HepG2 (cell line): ENCODE measurements around the gene SLCO2A1. TPM values are rescaled to one million over a fixed set of nuclear protein-coding genes. Genes with fewer than 3 reads are reported as not detected.

Source experiments
- ATAC-seq: fragments of 200-7000 bp; cut with Tn5 transposase; 3 replicates; pipeline ENCODE4 v1.9.1; 2020; ENCODE audit warnings: mild to moderate bottlenecking, moderate library complexity
- BruUV-seq: library from RNA; stranded (reverse); fragments of 400-500 nt; replicated peaks from 2 replicates; lab custom pipeline; 2021; lab: Mats Ljungman, UMichigan
- CTCF ChIA-PET: fragments of 300-600 bp; formaldehyde crosslinking; extraction: SDS; loops from one replicate; lab custom pipeline; 2021; ENCODE audit warnings: low total read pairs, inconsistent platforms, low intra/inter-chr PET ratio; lab: Yijun Ruan, JAX
- POLR2A ChIA-PET: fragments of 350-600 bp; sonication (Branson Sonifier 250); formaldehyde crosslinking; loops from one replicate; lab custom pipeline; 2020; ENCODE audit warnings: antibody characterized with exemption, inconsistent platforms; lab: Yijun Ruan, JAX
- DNase-seq: peaks from one replicate; pipeline ENCODE4 v3.0.0-alpha.2; 2015; ENCODE audit warnings: low spot score
- FAIRE-seq: peaks from 3 replicates; lab custom pipeline; 2011; peaks lifted over from hg19 to GRCh38; lab: Jason Lieb, UNC
- H2AFZ ChIP-seq: one replicate; pipeline ENCODE4 v1.6.1; 2011; ENCODE audit warnings: low read length, inconsistent platforms
- H3K27ac ChIP-seq: fragments of 300-600 bp; 3 replicates; pipeline ENCODE4 v1.8.0; 2011; ENCODE audit warnings: mixed run types, mild to moderate bottlenecking, mixed read lengths, low read length, inconsistent platforms; ENCODE audit not compliant: insufficient read depth; ENCODE audit errors: extremely low read length
- H3K27me3 ChIP-seq, 2 experiments: fragments of 200-600 bp in 1 of 2; 2 replicates in 1 of 2; 3 replicates in 1 of 2; pipeline versions ENCODE4 v1.6.0 to v1.8.0; 2011; ENCODE audit warnings: low read length in 2 of 2, mild to moderate bottlenecking in 2 of 2, moderate library complexity in 2 of 2, inconsistent platforms in 1 of 2; ENCODE audit not compliant: insufficient read depth in 2 of 2, control insufficient read depth in 1 of 2
- H3K36me3 ChIP-seq, 2 experiments: fragments of 200-600 bp in 1 of 2; replicated peaks in 1 of 2; 2 replicates in 1 of 2; 3 replicates in 1 of 2; pipeline versions ENCODE4 v1.5.1 to v1.8.0; 2011; ENCODE audit warnings: low read length in 2 of 2, inconsistent platforms in 1 of 2; ENCODE audit not compliant: insufficient read depth in 2 of 2, control insufficient read depth in 1 of 2
- H3K4me1 ChIP-seq: 2 replicates; pipeline ENCODE4 v1.5.1; 2012; ENCODE audit warnings: low read length, inconsistent platforms; ENCODE audit not compliant: insufficient read depth
- H3K4me2 ChIP-seq: 2 replicates; pipeline ENCODE4 v1.6.0; 2011; ENCODE audit warnings: low read depth, low read length, inconsistent platforms
- H3K4me3 ChIP-seq, 3 experiments: fragments of 200-600 bp in 1 of 3; sonication (generic), shearing (Covaris generic) in 1 of 3; replicated peaks in 1 of 3; 2 replicates each; pipeline ENCODE4 v1.5.1; 2011 to 2016; ENCODE audit warnings: low read length in 3 of 3, inconsistent platforms in 2 of 3, low read depth in 2 of 3, mild to moderate bottlenecking in 2 of 3, control low read depth in 1 of 3, mixed read lengths in 1 of 3; ENCODE audit not compliant: insufficient read depth in 1 of 3
- H3K79me2 ChIP-seq: one replicate; pipeline ENCODE4 v1.6.1; 2011; ENCODE audit warnings: low read length, inconsistent platforms; ENCODE audit not compliant: insufficient read depth
- H3K9ac ChIP-seq: 2 replicates; pipeline ENCODE4 v1.6.0; 2011; ENCODE audit warnings: mild to moderate bottlenecking, low read depth, low read length, inconsistent platforms; ENCODE audit not compliant: insufficient read depth
- H3K9me3 ChIP-seq: 2 replicates; pipeline ENCODE4 v1.5.1; 2012; ENCODE audit warnings: mild to moderate bottlenecking, low read length
- H4K20me1 ChIP-seq: 2 replicates; pipeline ENCODE4 v1.6.0; 2011; ENCODE audit warnings: inconsistent platforms, mild to moderate bottlenecking, low read length, moderate library complexity; ENCODE audit not compliant: insufficient read depth
- CTCF ChIP-seq: sonication (generic); formaldehyde crosslinking; IDR thresholded peaks from 2 replicates; pipeline ENCODE4 v1.5.0; 2020; ENCODE audit warnings: mild to moderate bottlenecking, missing genetic modification reagents, moderate library complexity
- GATAD1 ChIP-seq: IDR thresholded peaks from 2 replicates; pipeline ENCODE4 v1.6.1; 2016; ENCODE audit warnings: missing genetic modification reagents, missing compliant biosample characterization
- STAG1 ChIP-seq: sonication (generic); formaldehyde crosslinking; IDR thresholded peaks from 2 replicates; pipeline ENCODE4 v1.4.0; 2020; ENCODE audit warnings: missing genetic modification reagents
- ZNF572 ChIP-seq: sonication (generic); formaldehyde crosslinking; IDR thresholded peaks from 2 replicates; pipeline ENCODE4 v1.5.1; 2020; ENCODE audit warnings: mild to moderate bottlenecking, missing genetic modification reagents
- WGBS: methylation state at CpG from one replicate; pipeline ENCODE4 v1.1.6; 2017; ENCODE audit warnings: low lambda C conversion rate; 5-methylcytosine and 5-hydroxymethylcytosine counted together
- in situ Hi-C: cut with HindIII; loops from 2 replicates; pipeline ENCODE4 v1.10.0; 2017; ENCODE audit warnings: low pct_unique_long_range_greater_than_20kb; ENCODE audit not compliant: extremely low pct_ligation_motif_present
- intact Hi-C: fragments of 100-400 bp; cut with micrococcal nuclease; formaldehyde crosslinking; loops from one replicate; pipeline ENCODE4 v1.10.0; 2022; ENCODE audit not compliant: unreplicated experiment
- polyA plus RNA-seq, 8 experiments: library from polyadenylated mRNA; depleted of rRNA in 3 of 8; stranded (reverse) in 7 of 8; unstranded in 1 of 8; fragments of >200 nt; fragmentation: Illumina TruSeq in 4 of 8; extraction: Trizol in 4 of 8; gene quantifications; 2 replicates each; pipeline versions ENCODE4 v1.2.1 to v1.2.3, GENCODE V29; 2011 to 2016; ENCODE audit warnings: low read depth in 4 of 8, missing spikeins in 1 of 8, mixed read lengths in 1 of 8; ENCODE audit not compliant: insufficient read depth in 1 of 8
- total RNA-seq, 5 experiments: library from RNA; depleted of rRNA; stranded (reverse); fragments of >200 nt; fragmentation: Illumina TruSeq; extraction: Trizol; gene quantifications; 2 replicates each; pipeline ENCODE4 v1.2.3, GENCODE V29; 2016; ENCODE audit warnings: low read depth in 1 of 5

SLCO2A1 gene
- total and polyA plus RNA-seq, 2 of the 13 experiments (the other 11 are each of a cell fraction or from before 2014, with no cell fraction given), result 0.04 TPM; not detected in 1

- no peak for TF ChIP-seq ZNF572 (CRISPR knock-in tag)
- TF ChIP-seq, all 625 proteins: peak for 0
Observed at GRCh38 chr3:133965013-133965570, 64.6 kb downstream of the SLCO2A1 start (continued).

- Histone ChIP-seq H3K27me3 (peaks cover 0 to 6% of the 10 kb centered on the region in 2 experiments; a peak in 1 of 5 replicates), H3K4me2 (no peak overlapping the region), H3K9me3 (no peaks in the 10 kb centered on the region), H2AFZ (no peak overlapping the region), H3K36me3 (no peaks in the 10 kb centered on the region), H3K4me1 (no peaks in the 10 kb centered on the region), H3K79me2 (no peaks in the 10 kb centered on the region), H3K27ac (no peak overlapping the region), H3K9ac (no peak overlapping the region), H3K4me3 (no peak overlapping the region), H4K20me1 (no peaks in the 10 kb centered on the region)
- WGBS, result 0% methylated on average over 3 of the region's 3 CpGs
- FAIRE-seq, result no peak
- BruUV-seq, result no TSS peak
- TF ChIP-seq GATAD1 (CRISPR knock-in tag) (no peak), CTCF (CRISPR knock-in tag) (peak; percentile 29; the same call in 1 of the 2 replicates), STAG1 (peak; percentile 31; the same call in 1 of the 2 replicates)
- intact Hi-C loops, result no loop called here
- POLR2A ChIA-PET, result no interaction called here
- ATAC-seq, result peak; percentile 70
- CTCF ChIA-PET, result no interaction called here
- in situ Hi-C loops, result no loop called here
- peak; percentile 4 for DNase-seq
Observed at GRCh38 chr3:133964547-133964946, 65.2 kb downstream of the SLCO2A1 start.
